GM19240 (cell line): ENCODE results near the gene GCAT.

Experiments
- DNase-seq: peaks from one replicate; pipeline ENCODE4 v3.0.0; 2011; ENCODE audit warnings: low spot score; ENCODE audit not compliant: insufficient read length

Gene GCAT

GRCh38 chr22:37842015-37842793 is 34.5 kb downstream of the GCAT start:
- no peak for DNase-seq

GRCh38 chr22:37843741-37844089 is 36.0 kb downstream of the GCAT start:
- DNase-seq: no peak

DNA sequence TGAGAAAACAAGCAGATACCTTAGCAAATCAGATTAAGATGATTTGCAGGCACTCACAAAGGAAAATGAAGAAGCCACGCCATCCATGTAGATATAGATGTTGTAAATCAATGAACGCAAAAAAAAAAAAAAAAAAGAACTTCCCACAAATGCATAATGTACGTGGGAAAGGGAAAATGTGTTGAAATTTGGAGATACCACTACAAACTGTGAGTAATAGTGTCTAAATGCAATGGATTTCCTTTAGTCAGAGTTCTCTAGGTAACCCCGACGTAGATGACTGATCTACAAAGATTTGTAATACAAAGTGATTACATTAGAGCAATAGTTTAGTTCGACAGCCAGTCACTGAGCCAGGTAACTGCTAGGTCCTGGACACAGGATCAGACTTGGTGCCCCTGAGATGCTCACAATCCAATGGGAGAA is 37.2 kb downstream of the GCAT start:
- no peak for DNase-seq

GRCh38 chr22:37846433-37846832 is 38.7 kb downstream of the GCAT start:
- DNase-seq: no peak

GRCh38 chr22:37848587-37849088 is 40.9 kb downstream of the GCAT start:
- no peak for DNase-seq

GRCh38 chr22:37849089-37849751 is 41.5 kb downstream of the GCAT start, which contains the start of gene EIF3L:
EIF3L (plus strand) TSS chr22:37849419; CDS start chr22:37849450, 31 bp downstream.
- peak; percentile 91 for DNase-seq

GRCh38 chr22:37850801-37851200 is 43.1 kb downstream of the GCAT start:
- DNase-seq: no peak

DNA sequence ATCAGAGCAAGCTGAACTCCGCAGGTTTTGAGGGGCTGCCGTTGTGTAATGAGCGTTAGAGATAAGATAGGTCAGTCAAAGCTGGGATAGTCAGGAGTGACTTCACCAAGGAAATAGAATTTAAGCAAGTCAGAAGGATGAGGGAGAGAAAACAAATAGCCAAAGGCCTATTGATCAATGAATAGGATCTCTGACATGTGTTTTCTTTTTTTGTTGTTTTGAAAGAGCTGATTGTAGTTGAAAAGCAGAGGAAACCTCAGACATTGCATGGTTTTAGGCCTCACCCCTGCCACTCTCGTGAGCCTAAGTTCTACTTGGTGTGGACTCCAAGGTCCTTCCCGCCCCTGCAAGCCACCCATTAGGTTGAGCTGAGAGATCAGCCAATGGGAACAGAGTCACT is 44.7 kb downstream of the GCAT start:
- no peak for DNase-seq

DNA sequence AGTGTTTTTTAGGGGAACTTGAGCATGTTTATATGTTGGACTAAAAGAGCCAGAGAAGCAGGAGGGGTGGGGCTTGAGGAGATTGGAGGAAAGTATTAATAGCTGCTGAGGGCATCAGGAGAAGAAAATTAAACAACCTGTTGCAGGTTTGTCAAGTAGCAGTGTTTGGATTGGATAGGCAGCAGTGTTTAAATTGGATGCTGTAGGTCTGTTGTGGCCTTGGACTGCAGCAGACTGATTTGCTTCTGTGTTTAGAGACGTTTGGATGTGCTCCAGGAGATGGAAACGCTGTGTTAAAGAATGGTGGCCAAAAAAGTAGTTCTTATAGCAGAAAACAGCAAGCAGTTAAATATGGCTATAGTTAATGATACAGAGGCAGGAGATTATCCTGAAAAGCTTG is 47.2 kb downstream of the GCAT start:
- no peak for DNase-seq

GRCh38 chr22:37855462-37855861 is 47.7 kb downstream of the GCAT start:
- no peak for DNase-seq

DNA sequence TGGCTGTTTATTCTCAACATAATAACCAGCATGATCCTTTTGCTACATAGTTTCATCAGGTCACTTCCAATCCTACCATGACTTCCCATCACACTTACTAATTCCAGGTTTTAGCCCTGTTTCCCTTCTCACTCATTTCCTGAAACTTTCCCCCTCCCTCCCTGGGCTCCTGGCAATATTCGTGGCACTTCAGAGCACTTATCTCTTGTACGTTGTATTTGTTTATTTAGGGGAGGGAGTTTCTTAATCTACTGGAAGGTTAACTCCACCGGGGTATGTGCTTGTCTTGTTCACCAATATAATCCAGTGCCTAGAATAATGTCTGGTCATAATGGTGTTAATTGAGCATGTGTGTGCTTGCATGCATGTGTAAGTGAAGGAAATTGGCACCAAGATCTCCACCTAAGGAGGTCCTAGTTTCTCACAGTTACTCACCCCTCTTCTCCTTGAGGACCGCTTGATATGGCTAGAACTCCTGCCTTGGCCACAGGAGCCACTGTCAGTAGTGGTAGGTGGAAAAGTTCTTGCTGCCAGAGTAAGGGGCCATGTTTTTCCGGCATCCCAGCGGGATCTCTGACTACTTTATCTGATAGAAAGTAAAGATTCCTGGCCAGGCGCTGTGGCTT is 53.2 kb downstream of the GCAT start:
- DNase-seq: no peak

DNA sequence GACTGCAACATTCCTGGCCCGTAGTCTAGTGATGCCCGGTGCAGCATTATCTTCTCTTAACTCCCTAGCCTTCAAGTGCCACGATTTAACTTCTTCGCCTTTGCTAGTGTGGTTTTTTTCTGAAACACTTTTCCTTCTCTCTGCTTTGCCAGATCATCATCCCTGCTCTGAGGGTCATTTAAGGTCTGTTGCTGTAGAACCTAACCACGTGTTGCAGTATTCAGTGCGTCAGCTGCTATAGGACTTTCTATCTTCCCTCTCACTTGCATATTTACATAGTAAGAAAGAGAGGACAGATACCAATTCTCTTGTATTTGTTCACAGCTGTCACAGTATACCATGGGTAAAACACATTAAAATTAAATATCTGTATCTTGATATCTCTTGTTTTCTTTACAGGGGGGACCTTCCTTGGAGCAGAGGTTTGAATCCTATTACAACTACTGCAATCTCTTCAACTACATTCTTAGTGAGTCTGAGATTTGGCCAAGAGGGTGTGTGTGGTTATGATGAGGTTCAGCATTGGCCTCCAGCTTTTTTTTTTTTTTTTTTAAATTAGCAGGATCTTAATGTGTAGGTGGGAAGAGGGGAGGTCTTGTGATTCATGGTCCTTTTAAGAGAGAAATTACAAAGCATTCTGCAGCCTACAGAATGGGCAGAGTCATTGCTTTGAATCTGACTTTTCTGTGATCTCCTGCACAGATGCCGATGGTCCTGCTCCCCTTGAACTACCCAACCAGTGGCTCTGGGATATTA is 55.0 kb downstream of the GCAT start:
- no peak for DNase-seq

DNA sequence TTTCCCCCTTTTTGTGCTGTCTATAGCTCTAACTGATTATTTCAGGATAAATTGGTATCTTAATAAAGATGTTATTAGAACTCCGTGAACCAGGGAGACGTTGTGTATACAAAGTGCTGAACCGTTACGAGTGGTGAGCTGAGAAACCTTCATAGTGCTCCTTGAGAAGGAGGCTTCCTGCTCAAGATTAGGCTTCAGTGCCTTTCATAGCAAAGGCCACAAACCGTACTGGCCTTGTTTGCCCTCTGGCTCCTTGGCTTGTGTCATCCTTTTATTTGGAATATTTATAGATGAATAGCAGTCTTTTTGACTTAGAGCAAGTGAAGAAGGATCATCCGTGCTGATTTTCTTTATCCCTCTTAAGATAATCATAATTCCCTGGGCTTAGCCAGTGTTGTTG is 57.8 kb downstream of the GCAT start:
- no peak for DNase-seq
